COLO668 (cell line): ENCODE measurements around the gene CCDC144A.
"Not testable (repeated sequence)": the region's sequence is repeated elsewhere in the genome, so short reads cannot be mapped to it uniquely, and the experiment has no call there.

Experiments used
- DNase-seq: peaks from one replicate; lab custom pipeline; 2025; ENCODE audit not compliant: unreplicated experiment; lab: John Stamatoyannopoulos, UW

The CCDC144A gene, protein sequence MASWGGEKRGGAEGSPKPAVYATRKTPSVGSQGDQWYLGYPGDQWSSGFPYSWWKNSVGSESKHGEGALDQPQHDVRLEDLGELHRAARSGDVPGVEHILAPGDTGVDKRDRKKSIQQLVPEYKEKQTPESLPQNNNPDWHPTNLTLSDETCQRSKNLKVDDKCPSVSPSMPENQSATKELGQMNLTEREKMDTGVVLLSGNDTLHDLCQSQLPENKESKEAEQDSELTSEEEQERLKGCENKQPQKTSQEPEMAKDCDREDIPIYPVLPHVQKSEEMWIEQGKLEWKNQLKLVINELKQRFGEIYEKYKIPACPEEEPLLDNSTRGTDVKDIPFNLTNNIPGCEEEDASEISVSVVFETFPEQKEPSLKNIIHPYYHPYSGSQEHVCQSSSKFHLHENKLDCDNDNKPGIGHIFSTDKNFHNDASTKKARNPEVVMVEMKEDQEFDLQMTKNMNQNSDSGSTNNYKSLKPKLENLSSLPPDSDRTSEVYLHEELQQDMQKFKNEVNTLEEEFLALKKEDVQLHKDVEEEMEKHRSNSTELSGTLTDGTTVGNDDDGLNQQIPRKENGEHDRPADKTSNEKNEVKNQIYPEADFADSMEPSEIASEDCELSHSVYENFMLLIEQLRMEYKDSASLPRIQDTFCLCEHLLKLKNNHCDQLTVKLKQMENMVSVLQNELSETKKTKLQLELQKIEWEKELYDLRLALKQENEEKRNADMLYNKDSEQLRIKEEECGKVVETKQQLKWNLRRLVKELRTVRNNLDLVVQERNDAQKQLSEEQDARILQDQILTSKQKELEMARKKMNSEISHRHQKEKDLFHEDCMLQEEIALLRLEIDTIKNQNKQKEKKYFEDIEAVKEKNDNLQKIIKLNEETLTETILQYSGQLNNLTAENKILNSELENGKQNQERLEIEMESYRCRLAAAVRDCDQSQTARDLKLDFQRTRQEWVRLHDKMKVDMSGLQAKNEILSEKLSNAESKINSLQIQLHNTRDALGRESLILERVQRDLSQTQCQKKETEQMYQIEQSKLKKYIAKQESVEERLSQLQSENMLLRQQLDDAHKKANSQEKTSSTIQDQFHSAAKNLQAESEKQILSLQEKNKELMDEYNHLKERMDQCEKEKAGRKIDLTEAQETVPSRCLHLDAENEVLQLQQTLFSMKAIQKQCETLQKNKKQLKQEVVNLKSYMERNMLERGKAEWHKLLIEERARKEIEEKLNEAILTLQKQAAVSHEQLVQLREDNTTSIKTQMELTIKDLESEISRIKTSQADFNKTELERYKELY (N-terminal part only)

GRCh38 chr17:16689731-16690281 lies at the start of gene CCDC144A:
Gene CCDC144A (plus strand): TSS chr17:16690241. CDS start chr17:16690401, 160 bp downstream.
- DNase-seq = peak; percentile 1

DNA sequence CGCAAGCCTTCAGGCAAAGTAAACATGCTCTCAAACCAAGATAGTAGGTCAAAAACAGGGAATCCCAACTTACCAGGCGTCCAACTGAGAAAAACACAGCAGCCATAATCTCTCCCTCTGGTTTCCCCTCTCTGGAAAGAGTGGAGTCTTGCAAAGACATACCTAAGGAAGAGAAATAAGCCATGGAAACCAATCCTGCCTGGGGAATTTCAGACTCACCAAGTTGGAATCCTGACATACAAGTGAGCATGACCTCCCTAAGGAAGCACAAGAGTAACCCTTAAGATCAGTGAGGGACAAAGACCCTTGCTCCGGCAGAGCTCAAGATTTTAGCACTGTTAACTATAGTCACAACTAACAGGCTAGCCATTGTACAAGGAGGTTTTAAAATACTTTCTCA lies 40.5 kb upstream of the CCDC144A start:
- no peak for DNase-seq

DNA sequence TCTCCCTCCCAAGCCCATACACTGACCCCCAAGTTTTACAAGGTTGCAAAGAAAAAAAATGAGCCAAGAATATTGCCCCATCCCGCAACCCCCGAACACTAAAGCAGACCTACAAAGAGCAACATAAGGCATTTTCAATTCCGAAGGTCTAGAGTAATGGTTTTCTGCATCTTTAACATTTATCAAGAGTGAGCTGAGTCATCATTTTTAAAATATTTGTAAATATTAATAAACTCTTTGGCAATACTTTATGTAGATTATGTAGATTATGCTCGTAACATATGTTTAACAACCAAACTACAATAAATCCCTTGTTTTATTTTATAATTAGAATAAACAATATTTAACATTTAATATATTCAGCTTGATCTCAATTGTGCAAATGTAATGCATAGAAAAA lies 37.8 kb upstream of the CCDC144A start:
- no peak for DNase-seq

GRCh38 chr17:16652847-16653366 lies 37.1 kb upstream of the CCDC144A start:
- no peak for DNase-seq

DNA sequence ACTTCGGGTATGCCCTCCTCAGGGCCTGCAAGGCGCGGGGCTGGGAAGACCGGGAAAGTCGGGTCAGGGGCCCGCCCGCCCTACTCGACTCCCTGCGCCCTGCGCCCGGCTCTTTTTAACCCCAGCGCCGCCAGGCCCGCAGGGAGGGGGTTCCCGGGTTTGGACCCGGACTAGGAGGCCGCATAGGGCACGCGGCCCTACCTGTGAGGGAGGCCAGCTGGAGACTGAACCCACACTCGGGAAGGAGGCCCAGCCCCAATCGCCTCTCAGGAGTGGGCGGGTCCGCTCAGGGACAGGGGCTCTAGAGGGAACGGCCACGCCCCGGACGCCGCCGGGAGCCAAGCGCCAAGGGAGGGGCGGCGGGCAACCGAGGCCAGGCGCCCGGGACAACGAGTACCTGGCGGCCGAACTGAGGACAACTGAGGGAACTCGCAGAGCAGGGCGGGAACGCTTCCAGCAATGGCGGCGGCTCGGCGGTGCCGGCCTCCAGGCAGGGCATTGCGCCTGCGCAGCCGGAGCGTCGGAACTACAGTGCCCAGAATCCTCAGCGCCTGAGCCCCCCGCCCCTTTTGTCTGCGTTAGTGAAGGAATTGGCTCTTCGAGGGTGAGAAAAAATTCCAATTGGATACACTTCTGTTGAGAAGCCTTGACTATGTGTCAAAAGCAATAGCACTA lies 36.5 kb upstream of the CCDC144A start, which contains the start of gene ZNF624:
ZNF624 (minus strand) TSS at position 484 of the 675 bp plus-strand sequence.
- DNase-seq = peak; percentile 90

GRCh38 chr17:16661217-16661616 lies 28.8 kb upstream of the CCDC144A start:
- DNase-seq = no peak

- DNase-seq = no peak
Observed at GRCh38 chr17:16662936-16663335, 27.1 kb upstream of the CCDC144A start.

- DNase-seq = not testable (repeated sequence)
Observed at GRCh38 chr17:16666553-16666906, 23.5 kb upstream of the CCDC144A start.

- DNase-seq = peak; percentile 8
Observed at GRCh38 chr17:16666907-16667636, 23.0 kb upstream of the CCDC144A start.

DNA sequence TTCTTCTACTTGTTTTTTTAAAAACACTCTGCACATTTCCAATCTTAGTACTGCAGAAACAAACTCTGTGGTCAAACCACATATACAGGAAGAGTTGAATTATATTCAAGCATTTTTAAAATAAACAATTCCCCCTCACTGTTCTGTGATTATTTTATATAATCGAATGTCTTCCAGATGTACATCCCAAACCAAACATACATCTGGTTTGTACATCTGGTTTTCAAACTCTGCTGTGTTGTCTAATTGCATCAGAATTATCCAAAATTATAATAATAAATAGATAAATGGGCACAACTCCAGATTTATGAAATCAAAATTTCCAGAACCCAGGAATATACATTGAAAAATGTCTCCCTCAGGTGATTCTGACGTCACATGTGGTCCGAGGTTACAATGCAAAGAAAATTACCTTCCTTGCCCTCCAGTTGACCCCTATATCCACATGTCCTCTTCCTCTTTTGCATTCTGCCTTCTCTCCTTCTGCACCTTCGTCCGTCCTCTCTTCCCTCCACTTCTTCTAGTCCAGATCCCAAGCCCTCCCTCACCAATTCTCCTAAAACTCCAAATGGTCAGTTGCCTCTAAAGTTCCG lies 13.3 kb upstream of the CCDC144A start:
- DNase-seq = no peak

- DNase-seq = peak; percentile 39
Observed at GRCh38 chr17:16683290-16684138, 6.5 kb upstream of the CCDC144A start.

DNA sequence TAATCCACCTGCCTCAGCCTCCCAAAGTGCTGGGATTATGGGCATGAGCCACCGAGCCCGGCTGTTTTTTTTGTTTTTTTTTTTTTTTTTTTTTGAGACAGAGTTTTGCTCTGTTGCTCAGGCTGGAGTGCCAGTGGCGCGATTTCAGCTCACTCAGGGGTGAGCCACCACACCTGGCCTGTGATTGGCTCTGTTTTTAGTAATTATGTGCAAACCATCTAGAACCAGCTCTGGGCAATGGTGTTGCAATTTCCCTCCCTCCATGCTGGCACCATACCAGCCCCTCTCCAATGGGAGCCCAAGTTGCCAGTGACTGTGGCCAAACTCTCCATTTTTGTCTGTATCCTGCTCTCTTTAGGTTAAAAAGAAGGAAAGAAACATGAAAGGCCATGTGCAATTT lies 4.0 kb upstream of the CCDC144A start:
- not testable (repeated sequence) for DNase-seq

DNA sequence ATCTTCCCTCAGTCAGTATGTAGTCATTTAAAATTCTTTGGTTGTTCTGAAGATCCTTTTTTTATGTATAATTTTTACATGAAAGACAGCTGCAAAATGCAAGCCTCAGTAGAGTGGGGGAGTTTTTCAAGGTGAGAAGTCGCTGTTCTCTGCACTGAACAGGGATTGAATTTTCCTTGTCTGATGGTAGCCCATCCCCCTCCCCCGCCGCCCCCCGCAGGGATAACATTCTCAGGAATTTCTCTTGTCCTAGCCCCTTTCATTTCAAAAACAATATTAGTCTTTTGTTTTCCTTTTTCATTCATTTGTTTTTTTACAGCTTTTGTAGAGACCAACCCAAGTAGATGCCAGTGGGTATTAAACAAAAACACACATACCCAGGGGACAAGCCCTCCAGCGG lies 2.9 kb upstream of the CCDC144A start:
- DNase-seq = not testable (repeated sequence)

- not testable (repeated sequence) for DNase-seq
Observed at GRCh38 chr17:16690447-16690846, 406 bp downstream of the CCDC144A start.

GRCh38 chr17:16697603-16698002 lies 7.6 kb downstream of the CCDC144A start:
- DNase-seq = not testable (repeated sequence)

DNA sequence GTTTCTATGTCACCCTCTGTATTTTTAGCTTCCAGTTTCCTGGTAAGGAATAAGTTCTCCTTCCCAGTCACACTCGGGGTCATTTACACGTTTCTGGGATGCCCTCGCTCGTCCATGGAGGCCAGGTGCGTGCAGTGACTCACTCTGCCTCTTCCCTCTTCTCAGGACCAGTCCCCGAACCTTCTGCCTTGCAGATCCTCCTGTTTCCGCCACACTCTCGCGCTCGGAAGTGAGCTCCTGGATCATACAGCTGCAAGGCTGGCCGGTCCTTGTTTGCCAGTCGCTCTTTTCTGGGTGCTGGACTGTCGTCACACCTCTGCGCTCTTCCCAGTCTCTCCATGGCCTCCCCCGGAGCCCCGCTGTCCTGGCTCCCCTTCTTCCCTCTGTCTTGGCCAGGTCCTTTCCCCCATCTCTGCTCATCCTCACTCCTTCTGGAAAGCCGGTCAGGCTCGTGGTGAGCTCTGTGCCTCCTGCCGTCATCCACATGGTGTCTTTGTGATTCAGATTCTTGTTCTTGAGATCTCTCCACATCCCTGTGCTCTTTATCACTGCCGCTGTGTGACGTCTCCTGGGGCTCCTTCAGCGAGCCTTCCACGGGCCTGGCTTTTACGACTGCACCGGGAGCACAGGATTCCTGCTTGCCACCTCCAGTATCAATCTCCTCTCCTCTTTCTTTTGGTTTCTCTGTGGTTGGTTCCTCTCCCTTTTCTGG lies 55.6 kb downstream of the CCDC144A start:
- not testable (repeated sequence) for DNase-seq

GRCh38 chr17:16746571-16746970 lies 56.5 kb downstream of the CCDC144A start:
- not testable (repeated sequence) for DNase-seq
